Spleen (tissue), 7 donors: ENCODE results near the gene GSE1.

ENCODE experiments used
- CTCF ChIP-seq, 11 experiments: fragments of 200-600 bp in 7 of 11; fragments of 450-650 bp in 4 of 11; sonication (generic) in 4 of 11; IDR thresholded peaks in 8 of 11; conservative IDR thresholded peaks in 3 of 11; 1 replicate in 7 of 11; 2 replicates in 4 of 11; pipeline versions ENCODE4 v1.4.0 to v1.8.0; 2016 to 2021; ENCODE audit warnings: antibody characterized with exemption in 11 of 11, inconsistent platforms in 4 of 11, mild to moderate bottlenecking in 1 of 11
- POLR2A ChIP-seq, 3 donors: fragments of 450-650 bp; IDR thresholded peaks; one replicate each; pipeline ENCODE4 v1.5.1; 2017; ENCODE audit warnings: antibody characterized with exemption in 3 of 3, mild to moderate bottlenecking in 1 of 3
- donor health status: DM: no; HTN: no; CAD: no; lungs with moderate emphysema.
- donor health status: DM: no; HTN: no; CAD: no.
- donor health status: DM: no; HTN: no; CAD: no.

- TF ChIP-seq CTCF (IDR thresholded peaks at IDR 0.05 in 8 of 11, conservative IDR thresholded peaks at IDR 0.05 in 3 of 11) = no peak
- TF ChIP-seq POLR2A (IDR thresholded peaks at IDR 0.05) = no peak
Observed at GRCh38 chr16:85600078-85600477, 13.0 kb upstream of the GSE1 start.
